Measurements from ENCODE around the gene NDUFA8. TPM values are rescaled to one million over a fixed set of nuclear protein-coding genes. Genes with fewer than 3 reads are reported as not detected.

Gene NDUFA8
- total RNA-seq, 1 donor from 2014 or later, result 38.1 TPM

DNA sequence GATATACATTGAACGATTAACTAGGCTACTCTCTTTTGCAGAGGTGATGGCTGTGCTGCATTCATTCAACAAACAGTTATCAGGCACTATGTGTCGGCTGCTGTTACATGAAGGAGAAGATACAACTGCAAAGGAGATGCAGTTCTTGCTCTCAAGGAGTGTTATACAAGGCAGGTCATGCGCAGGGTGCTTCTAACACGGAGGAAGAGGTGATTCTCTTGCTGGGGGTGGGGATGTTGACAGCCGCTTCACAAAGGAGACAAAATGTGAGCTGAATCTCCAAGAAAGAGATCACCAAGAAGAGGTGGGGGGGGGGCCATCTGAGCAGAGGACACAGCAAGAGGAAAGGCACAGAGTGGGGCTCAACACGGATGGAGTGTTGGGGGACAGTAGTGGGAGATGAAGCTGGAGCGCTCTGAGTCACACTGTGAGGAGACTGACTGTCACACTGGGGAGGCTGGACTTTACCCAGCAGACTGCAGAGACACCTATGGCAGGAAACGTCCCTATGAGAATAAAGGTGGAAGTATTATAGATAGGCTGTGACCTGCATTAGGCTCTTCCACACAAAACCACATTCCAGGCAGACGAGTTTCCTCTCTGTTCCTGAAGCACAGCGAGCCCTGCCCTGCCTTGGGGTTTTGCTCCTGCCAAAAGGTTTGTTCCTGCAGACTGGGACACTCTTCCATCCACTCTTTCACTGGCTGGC is 20.9 kb downstream of the NDUFA8 start:
- DNase-seq (ENCODE audit: low spot score), result no peak

DNA sequence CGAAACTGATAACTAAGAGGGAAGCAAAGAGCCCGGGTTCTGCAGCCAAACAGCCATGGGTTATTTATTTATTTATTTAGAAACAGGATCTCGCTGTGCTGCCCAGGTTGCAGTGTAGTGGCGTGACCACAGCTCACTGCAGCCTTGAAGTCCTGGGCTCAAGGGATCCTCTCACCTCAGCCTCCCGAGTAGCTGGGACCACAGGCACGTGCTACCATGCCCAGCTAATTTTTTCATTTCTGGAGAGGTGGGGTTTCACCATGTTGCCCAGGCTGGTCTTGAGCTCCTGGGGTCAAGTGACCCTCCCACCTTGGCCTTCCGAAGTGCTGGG is 24.1 kb downstream of the NDUFA8 start:
- DNase-seq (ENCODE audit: low spot score), result no peak

DNA sequence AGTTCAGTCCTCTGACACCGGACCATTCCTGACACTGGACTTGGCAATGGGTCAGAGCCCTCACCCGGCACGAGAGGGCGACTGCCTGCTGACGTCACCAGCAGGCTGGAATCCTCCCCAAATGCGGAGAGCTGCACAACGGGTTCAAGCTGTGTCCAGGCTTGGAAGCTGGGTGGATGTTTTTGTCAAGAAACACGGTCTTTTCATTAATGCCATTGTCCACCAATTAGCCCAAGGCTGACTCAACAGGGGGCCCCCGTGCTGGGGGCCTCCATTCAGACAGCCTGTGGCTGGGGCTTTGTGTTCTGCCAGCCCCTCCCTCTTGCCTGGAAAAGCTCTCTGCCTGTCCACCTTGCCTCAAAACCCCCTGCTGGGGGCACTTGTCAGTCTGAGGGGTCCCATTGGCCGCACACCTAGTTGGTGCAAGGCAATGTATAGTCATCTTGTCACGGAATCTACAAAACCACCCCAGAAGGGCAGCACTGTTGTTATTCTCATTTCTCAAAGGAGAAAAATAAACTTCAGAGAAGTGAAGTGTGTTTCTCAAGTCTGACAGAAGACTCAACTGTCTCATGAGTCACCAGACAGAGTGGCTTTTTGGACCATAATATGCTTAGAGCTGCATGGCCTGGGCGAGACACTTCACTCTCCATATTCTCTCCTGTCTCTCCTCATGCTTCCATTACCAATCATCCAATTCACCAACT is 24.6 kb downstream of the NDUFA8 start:
- peak; percentile 23 for DNase-seq (ENCODE audit: low spot score)

DNA sequence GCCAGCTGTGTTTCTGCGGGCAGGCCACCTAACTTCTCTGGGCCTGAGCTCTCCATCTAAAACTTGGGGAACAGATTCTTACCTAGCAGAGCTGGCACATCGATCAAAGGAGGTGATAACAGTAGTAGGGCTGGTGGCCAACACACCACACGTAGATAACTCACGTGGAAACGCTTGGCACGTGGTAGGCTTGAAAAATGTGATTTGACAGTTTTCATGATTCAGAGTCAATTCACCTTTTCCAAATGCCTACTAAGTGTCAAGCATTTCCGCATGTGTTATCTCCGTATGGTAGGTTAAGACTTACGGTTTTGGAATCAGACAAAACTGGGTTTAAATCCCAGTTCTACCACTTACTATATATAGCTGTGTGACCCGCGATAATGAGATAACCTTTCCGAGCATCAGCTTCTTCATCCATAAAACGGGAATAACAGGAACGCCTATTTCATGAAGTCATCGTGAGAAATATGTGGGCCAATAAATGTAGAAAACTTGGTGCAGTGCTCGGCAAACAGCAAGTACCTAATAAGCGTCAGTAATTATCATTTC is 25.5 kb downstream of the NDUFA8 start:
- DNase-seq (ENCODE audit: low spot score), result no peak

DNA sequence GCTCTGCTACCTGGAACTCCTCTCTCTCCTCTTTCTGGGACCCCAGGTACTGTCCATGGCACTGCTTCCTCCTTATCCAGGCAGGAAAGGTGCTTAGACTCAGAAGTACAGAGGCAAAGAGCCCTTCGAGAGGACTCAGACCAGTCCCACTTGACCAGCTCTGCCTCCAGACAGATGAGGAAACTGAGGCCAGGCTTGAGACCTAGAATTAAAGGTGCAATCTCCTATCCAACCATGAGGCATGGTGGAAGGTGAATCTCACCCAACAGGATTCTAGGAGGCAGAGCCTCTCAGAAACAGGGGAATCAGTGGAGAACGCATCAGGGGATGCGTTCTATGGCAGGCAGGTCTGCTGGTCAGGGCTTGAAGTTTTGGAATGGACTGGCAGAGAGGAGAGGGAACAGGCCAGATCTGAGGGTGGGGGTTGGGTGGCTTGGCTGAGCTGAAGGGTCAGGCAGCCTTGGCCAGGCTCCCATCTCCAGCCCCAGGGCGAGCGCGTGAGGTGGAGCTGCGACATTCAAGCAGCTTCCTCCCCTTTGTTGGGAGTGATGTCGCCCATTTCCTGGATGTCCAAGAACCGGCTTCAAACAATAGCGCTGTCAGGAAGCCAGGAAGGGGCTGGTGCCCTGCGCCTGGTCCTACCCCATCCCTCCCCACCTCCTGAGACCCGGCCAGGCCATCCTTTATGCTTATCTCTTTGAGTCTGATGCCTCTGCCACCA is 26.2 kb downstream of the NDUFA8 start:
- no peak for DNase-seq (ENCODE audit: low spot score)

DNA sequence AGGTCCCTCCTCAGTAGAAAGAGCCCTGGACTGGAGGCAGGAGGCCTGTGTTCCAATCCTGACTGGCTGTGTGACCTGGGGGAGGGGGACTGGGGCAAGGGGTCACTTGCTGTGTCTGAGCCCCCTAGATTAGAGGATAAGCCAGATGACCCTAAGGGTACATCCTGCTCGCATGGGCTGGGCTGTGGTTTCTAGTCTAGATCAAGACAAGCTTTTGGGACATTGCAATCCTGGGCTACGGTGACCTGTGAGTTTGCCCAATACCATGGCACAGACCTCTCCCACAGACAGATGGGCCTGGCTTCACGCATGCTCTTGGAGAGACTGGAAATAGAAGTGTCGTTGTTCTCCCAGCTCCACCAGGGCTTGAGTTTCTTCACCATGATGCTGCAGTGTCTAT is 27.0 kb downstream of the NDUFA8 start:
- no peak for DNase-seq (ENCODE audit: low spot score)

DNA sequence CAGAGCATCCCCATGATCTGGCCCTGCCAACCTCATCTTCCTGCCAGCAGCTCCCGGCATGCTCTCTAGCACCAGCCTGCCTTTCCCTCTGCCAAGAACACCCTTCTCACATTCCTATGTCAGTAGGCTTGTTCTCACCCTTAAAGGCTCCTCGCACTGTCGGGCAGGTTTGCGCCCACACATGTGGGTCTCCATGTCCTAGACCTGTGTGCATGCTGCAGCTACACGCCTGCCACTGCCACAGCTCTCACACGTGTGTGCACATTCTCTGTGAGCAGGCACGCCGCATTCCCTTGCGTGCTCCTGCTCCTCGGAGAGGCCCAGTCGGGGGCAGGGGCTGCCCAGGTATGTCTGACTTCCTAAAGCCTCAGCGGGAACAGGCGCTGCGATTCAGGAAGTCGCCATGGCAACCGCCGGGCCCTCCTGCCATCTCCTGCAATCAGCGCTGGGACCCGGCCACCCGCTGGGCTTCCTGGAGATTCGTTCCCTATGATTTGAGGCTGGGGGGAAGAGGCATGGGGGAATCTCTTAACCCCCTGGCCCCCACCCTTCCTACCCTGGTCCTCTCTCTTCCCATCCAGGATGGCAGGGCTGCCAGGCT is 28.1 kb downstream of the NDUFA8 start:
- DNase-seq (ENCODE audit: low spot score), result no peak

DNA sequence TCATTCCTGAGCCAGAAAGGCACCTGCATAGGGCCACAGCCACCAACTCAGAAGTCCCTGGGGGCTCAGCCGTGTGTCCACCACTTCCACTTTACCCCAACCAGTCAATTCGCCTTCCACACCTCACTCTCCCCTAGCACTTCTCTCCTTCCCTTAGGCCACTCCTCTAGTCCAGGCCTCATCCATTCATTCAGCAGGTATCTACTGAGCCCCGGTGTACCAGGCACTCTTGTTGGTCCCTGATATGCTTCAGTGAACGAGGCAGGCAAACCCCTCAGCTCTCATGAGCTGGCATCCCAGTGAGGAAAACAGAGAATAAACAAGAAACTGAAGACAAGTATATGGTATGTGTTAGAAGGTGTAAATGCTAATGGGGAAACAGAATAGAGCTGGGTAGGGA is 28.7 kb downstream of the NDUFA8 start:
- DNase-seq (ENCODE audit: low spot score), result no peak

DNA sequence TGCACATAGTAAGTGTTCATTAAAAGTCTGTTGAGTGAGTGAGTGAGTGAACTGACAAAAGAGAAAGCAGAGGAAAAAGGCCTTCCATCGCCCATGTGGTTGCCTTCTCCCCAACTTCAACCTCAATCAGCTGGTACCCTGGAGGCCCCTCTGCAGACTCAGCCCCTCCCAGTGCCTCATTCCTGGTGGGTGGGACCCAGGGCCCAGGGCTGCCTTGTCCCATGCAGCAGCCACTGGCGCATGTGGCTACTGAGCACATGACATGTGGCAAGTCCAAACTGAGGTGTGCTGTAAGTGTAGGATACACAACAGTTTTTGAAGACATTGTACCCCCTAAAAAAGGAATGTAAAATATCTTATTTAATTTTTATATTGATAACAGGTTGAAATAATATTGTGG is 29.6 kb downstream of the NDUFA8 start:
- no peak for DNase-seq (ENCODE audit: low spot score)

DNA sequence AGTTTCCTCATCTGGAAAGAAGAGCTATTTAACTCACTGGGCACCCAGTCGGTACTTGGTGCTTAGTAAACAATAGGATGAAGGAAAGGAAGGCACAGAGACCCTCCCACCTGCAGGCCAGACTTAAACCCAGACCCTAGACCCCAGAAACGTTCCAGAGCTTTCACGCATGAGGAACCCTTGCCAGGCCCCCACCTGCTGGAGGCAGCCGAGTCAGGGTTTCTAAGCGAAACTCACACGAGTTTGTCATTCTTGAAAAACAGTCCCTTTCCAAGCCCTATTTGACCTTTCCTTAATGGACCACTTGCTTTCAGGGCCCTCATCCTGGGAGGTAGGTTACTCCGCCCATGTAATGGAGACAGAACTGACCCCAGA is 30.6 kb downstream of the NDUFA8 start:
- no peak for DNase-seq (ENCODE audit: low spot score)

DNA sequence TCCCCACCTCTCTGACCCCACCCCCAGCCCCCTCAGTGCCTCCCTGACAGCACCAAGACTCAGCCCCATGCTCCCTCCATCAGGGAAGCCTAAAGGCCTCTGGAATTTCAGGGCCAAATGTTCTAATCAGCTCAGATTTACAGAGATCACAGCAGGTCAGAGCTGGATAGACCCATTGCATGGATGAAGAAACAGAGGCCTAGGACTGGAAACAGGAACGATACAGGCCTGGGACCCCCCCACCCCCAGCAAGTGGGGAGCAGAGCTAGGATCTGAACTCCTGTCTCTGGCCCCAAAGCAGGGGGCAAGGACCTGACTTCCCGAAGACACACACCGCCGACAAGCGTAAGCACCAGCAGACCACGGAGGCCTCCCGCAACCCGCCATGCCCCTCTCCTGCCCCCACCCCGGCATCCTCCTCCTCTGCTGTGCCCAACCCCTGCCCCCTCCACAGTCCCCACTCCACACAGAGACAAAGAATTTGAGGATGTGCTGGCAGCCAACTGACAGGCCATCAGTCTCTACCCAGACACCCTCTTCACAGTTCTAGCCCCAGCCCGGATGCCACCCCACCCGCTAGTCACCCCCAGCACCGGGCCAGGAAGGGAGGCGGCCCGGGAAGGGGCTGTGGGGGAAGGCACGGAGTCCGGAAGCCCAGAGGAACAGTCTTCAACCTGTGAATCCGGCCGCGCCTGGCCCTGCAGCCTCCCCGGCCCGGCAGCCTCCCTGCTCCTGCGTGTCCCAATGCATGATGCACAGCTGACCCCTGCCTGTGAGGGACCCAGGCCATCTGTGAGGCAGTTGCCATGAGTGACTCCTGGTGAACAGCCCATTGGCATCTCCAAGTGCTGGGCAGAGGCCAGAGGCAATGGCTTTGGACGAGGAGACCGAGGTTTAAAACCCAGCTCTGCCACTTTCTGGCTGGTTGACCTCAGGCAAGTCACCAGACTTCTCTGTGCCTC is 31.3 kb downstream of the NDUFA8 start:
- DNase-seq (ENCODE audit: low spot score), result no peak

DNA sequence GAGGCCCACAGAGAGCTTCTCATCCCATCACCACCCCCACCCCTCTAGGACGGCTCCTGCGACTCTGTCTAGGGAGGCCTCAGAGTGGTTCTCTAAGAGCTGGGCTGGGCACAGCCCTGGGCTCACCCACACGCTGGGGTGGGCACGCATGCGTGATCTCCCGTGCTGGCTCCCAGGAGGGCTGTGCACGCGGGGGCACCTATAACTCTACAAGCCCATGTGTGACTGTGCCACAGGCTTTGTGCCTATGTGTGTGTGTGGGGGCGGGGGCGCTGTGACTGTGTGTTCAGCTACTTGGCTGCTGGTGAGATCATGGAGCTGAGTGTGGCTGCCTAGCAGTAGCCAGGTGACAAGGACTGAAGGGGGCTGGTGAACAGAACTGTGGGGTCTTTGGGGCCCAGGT is 32.2 kb downstream of the NDUFA8 start:
- DNase-seq (ENCODE audit: low spot score), result no peak

DNA sequence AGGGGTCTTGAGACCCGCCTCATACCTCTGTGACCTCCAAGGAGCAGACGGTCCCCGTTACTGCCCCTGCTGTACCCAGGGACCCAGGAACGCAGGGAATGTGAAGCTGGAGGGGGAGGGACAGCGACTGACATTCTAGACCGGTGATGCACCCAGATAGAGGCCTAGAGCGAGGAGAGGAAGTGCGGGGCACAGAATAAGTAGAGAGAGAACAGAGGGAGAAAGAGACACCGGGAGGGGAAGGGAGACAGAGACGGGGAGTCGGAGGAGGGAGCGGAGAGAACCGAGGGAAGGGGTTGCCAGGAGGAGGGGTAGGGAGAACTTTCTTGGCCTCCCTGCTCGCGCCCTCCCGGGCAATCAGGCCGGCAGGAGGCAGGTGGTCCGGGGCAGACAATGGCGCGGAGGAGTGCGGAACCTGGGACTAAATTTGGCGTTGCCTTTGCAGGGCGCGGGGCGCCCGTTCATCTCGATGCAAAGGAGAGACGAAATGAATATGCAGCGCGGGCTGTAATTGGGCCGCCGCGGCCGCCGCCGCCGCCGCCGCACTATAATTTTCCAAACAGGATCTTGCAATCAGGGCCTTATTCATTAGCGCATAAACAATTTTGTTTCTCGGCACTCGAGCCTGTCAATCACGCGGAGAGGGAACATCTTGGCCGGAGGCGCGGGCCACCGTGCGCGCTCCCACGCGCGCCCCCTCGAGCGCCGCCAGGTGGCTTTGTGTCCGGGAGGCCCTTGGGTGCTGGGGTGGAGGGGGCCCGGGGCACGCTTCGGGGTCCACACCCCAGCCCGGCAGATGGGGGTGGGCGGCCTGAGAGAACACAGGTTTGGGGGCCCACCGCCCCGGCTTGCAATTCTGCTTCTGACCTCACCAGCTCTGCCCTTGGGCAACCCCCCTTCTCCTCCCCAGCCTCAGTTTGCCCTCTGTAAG is 33.0 kb downstream of the NDUFA8 start:
- no peak for DNase-seq (ENCODE audit: low spot score)

DNA sequence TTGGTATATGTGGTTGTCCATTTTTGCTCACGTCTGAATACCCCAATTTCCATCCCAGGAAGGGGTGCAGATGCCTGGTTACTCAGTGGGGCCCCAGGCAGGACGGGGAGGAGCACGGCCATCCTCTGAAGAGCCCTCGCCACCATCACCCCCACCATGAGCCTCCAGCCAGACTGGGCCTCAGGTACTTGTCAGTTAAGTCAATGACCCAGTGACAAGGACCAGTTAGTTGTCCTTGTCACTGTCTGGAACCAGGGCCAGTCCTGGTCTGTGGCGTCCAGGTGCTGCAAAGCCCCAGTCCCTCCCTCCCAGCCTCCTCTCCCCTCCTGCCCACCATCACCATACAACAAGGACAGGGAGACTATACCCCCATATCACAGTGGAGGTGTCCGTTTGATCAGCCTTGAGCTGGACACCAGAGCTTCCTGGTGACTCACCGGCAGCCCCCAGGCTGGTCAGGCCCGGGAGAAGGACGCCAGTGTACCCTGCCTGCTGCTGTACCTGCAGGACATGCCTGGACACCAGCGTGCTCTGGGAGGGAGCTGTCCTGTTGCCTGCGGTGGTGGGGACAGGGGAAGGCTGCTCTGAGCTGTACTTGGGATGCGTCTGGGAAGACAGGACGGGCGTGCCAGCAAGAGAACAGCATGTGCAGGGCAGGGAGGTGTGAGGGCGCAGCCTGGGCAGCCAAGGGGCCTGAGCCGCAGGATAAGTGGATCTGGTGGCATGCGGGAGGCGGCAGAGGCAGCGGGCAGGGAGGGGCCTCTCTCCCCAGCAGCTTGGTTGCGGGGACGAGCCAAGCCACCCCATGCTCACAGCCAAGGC is 33.9 kb downstream of the NDUFA8 start:
- DNase-seq (ENCODE audit: low spot score), result no peak

DNA sequence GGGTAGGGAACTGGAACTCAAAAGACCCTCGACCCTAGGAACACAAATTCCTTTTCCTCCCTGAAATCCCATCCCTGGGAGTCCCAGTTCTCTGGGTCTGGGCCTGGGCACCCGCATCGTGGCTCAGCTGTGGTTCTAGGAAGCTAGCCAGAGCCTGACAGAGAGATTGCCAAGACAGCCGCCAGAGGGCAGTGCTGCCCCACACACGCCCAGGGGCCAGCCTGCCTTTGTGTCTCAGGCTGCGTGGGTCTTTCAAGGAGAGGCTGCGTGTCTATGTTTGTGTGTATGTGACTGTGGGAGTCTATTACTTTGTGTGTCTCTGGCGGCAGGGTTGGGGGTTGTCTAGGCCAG is 34.4 kb downstream of the NDUFA8 start:
- peak; percentile 82 for DNase-seq (ENCODE audit: low spot score)

DNA sequence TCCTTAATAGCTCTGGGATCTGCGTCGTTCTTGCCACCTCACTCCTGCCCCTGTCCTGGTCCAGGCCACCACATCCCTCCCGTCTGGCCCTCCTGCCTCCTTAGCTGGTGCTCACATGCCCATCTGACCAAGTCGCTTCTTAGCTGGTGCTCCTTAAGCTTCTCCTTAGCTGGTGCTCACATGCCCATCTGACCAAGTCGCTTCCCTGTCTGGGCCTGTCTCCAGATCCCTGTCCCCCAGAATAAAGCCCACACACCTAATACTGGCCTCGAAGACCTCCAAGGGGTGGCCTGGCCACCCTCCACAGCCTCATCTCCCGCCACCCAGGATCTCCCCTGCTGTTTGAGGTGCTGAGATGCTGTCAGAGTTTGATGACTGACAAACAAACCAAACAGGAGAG is 35.1 kb downstream of the NDUFA8 start:
- no peak for DNase-seq (ENCODE audit: low spot score)

DNA sequence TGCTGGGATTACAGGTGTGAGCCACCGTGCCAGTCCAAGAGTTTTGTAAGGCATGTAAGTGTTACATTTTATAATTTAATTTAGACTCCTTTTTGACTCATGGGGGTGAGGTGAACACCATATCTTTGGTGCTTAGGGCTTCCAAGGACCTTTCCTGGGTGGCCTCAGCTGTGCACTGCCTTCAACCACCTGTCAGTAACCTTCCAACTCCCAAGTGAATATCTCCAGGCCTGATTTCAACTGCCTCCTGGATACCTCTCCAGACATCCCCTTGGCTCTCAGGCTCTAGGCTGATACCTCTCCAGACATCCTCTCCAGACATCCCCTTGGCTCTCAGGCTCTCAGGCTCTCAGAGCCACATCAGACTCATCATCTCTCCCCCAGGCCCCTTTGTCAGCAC is 35.5 kb downstream of the NDUFA8 start:
- no peak for DNase-seq (ENCODE audit: low spot score)

DNA sequence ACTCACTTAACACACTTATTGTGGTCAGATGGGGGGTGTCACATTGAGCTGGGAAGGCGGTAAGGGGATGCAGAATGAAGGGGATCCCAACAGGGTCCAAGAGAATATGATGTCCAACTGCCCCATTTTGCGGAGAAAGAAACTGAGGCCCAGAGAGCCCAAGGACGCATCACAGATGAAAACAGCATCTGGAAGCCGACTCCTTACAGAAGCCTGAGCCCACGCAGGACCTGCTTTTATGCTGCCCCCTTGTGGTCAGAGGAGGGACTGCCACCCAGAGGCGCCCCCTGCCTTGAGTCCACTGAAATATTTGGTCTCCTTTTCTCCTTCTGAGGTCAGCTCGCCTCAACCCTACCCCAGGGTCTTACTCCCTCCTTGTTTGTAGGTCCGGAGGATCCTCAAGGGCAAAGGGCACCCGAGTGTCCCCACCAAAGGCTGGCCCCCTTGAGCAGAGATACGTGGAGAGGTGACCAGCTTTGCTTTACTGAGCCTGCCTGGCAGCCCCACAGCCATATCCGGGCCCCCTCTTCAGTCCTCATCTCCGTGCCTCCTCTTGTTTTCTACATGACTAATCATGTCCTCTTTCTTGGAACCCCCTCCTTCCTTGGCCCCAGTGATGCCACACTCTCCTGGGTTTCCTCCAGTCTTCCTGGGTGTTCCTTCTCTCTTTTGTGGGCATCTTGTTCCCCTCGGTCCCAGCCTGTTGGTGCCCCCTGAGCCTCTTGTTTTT is 36.5 kb downstream of the NDUFA8 start:
- DNase-seq (ENCODE audit: low spot score), result peak; percentile 78

DNA sequence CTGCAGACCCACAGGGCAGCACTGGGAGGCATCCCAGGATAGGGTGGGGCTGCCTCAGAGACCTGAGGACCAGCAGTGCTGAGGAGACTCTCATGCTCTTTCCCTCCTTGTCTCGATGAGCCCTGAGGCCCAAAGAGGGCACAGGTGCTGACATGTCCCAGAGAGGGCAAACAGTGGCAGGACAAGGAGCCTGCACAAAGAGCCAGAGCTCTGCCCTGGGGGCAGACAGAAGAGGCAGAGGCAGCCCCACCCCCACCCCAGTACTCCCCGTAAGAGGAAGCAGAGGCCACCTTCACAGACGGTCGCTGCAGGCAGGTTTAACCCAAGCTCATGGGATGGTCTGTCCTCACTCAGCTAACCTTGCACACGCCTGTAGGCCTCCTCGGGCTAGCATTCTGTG is 37.1 kb downstream of the NDUFA8 start:
- no peak for DNase-seq (ENCODE audit: low spot score)

Measured in ureter (tissue), 1 donor.